Ovary (tissue), 9 donors: ENCODE measurements around the gene MOB3B. TPM values are rescaled to one million over a fixed set of nuclear protein-coding genes. Genes with fewer than 3 reads are reported as not detected.

Experiments used
- DNase-seq, 5 donors: peaks; one replicate each; pipeline ENCODE4 v3.0.0-alpha.2; 2019 to 2020
- H3K27ac ChIP-seq, 2 donors: fragments of 200-600 bp; one replicate each; pipeline versions ENCODE4 v1.5.1 to v1.8.0; 2019 to 2022
- H3K27me3 ChIP-seq: fragments of 200-600 bp; one replicate; pipeline ENCODE4 v1.8.0; 2022
- H3K36me3 ChIP-seq: fragments of 200-600 bp; sonication (generic); one replicate; pipeline ENCODE4 v1.5.1; 2019
- H3K4me1 ChIP-seq: one replicate; pipeline ENCODE4 v1.8.1; 2013; ENCODE audit warnings: mild to moderate bottlenecking, moderate library complexity; ENCODE audit not compliant: insufficient read depth
- H3K4me3 ChIP-seq: fragments of 200-600 bp; sonication (generic); one replicate; pipeline ENCODE4 v1.5.1; 2017
- H3K9me3 ChIP-seq, 2 donors: fragments of 200-600 bp in 1 of 2; sonication (generic) in 1 of 2; one replicate each; pipeline versions ENCODE4 v1.5.1 to v1.8.1; 2013 to 2019; ENCODE audit warnings: mild to moderate bottlenecking in 1 of 2, moderate library complexity in 1 of 2
- EP300 ChIP-seq: sonication (generic); formaldehyde crosslinking; IDR thresholded peaks from one replicate; pipeline ENCODE4 v1.6.1; 2017; ENCODE audit warnings: antibody characterized with exemption
- POLR2A ChIP-seq: fragments of 450-650 bp; IDR thresholded peaks from one replicate; pipeline ENCODE4 v1.6.1; 2017; ENCODE audit warnings: antibody characterized with exemption, mild to moderate bottlenecking, moderate library complexity
- WGBS, 3 donors: extraction: QIAGEN DNeasy Blood & Tissue Kit in 1 of 3; methylation state at CpG; one replicate each; pipeline versions ENCODE4 v1.1.5 to v1.1.7; 2013 to 2017; 5-methylcytosine and 5-hydroxymethylcytosine counted together
- intact Hi-C, 4 donors: fragments of 100-400 bp; cut with DNase I; formaldehyde crosslinking; loops; one replicate each; pipeline versions ENCODE4 v1.11.0 to v1.15.1; 2022 to 2023
- polyA plus RNA-seq, 2 donors: library from polyadenylated mRNA; stranded (reverse); fragments of 200-250 nt in 1 of 2; fragments of 350-450 nt in 1 of 2; fragmentation: Illumina TruSeq in 1 of 2; extraction: RNeasy Lipid Tissue Mini Kit (QIAGEN cat#74804) in 1 of 2; gene quantifications; one replicate each; pipeline ENCODE4 v1.2.3, GENCODE V29; 2013 to 2014
- total RNA-seq, 7 donors: library from RNA; depleted of rRNA in 2 of 7; stranded (reverse); fragments of >200 nt in 2 of 7; fragmentation: NEBNext Ultra II Directional in 3 of 7; extraction: Animal tissue kit (Norgen Biotek cat#: 25700) in 3 of 7; gene quantifications; one replicate each; pipeline versions ENCODE4 v1.1.0 to v1.2.4, GENCODE V29; 2016 to 2023
- TF ChIP-seq, protein P1 (sequence below), 3 donors: fragments of 450-650 bp in 2 of 3; fragments of 200-600 bp in 1 of 3; IDR thresholded peaks; one replicate each; pipeline versions ENCODE4 v1.5.1 to v1.8.0; 2016 to 2022; ENCODE audit warnings: antibody characterized with exemption in 3 of 3, mild to moderate bottlenecking in 1 of 3
- donor health status: DM: no; HTN: no; CAD: no; lungs with moderate emphysema.
- donor health status: DM: no; HTN: no; CAD: no.
- donor health status: Bipolar disorder and iron deficiency.
- donor health status: DM: yes; HTN: yes; CAD: no.
- donor health status: DM: no; HTN: no; CAD: no.
- donor health status: DM: yes; HTN: yes; CAD: no.

MOB3B gene
- total and polyA plus RNA-seq, 9 donors = 16.3 to 68.2 (median 28.1) TPM

DNA sequence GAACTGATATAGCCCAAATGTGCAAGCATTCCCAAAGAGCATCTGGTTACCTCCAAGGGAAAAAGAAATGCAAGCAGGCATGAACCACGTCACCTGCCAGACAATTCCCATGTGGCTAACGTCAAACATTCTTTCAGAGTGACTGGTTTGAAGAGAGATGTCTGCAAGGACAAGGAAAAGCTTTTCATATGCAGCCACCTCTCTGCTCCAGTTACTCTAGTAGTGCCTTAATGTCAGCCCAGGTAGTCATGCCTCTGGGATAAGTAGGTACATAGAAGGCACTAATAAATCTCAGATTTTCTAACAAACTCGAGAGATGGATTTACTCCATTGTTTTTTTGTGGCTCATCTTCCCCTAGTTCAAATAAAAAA is 102.4 kb downstream of the MOB3B start:
- Histone ChIP-seq H3K27ac (no peak overlapping the region), H3K4me3 (no peak overlapping the region), H3K4me1 (peaks cover 30% of the 10 kb centered on the region), H3K36me3 (no peaks in the 10 kb centered on the region), H3K9me3 (no peaks in the 10 kb centered on the region), H3K27me3 (no peaks in the 10 kb centered on the region)
- TF ChIP-seq, protein P1, sequence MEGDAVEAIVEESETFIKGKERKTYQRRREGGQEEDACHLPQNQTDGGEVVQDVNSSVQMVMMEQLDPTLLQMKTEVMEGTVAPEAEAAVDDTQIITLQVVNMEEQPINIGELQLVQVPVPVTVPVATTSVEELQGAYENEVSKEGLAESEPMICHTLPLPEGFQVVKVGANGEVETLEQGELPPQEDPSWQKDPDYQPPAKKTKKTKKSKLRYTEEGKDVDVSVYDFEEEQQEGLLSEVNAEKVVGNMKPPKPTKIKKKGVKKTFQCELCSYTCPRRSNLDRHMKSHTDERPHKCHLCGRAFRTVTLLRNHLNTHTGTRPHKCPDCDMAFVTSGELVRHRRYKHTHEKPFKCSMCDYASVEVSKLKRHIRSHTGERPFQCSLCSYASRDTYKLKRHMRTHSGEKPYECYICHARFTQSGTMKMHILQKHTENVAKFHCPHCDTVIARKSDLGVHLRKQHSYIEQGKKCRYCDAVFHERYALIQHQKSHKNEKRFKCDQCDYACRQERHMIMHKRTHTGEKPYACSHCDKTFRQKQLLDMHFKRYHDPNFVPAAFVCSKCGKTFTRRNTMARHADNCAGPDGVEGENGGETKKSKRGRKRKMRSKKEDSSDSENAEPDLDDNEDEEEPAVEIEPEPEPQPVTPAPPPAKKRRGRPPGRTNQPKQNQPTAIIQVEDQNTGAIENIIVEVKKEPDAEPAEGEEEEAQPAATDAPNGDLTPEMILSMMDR (IDR thresholded peaks at IDR 0.05) = no peak
- no peak for TF ChIP-seq POLR2A
- TF ChIP-seq EP300 = no peak
- WGBS, 3 donors = 72 to 85% (median 83%) methylated on average over 3 of the region's 3 CpGs
- no peak for DNase-seq
- intact Hi-C loops = no loop called here

DNA sequence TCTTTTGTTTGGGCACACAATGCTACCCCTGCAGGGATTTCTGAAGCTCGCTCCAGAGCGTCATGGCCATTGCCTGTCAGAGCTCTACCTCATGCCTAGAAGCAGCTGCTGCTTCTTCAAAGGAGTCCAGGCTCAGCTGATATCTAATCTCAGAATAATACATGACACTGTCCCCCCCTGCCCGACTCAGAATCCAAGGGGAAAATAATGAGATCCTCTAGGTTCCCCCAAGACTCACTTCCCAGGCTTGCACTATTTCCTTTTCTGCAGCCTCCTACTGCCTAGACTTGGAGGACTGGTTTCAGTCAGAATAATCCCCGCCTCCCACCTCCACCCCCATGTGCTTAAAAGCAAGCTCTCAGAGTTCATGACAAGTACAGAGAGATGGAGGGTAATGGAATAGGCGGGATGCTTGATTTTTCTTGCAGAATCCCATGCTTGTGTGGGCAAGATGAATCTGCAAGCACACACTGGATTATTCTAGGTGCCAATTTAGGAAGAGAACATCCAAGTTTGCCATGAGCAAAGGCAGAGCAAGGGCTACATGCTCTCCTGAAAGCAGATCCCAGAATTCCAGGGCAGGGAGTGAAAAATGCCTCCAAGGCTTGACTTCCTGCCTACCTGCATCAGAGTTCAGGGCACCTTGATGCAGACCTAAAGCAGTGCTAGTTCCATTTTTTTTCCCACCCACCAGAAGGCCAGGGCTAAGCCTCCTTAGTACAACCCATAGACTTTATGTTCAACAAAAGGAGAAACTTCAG is 102.9 kb downstream of the MOB3B start:
- TF ChIP-seq EP300 = no peak
- TF ChIP-seq, protein P1 (IDR thresholded peaks at IDR 0.05) = no peak
- TF ChIP-seq POLR2A = no peak
- Histone ChIP-seq H3K4me1 (peaks cover 29% of the 10 kb centered on the region), H3K4me3 (no peak overlapping the region), H3K27ac (no peak overlapping the region), H3K9me3 (no peaks in the 10 kb centered on the region), H3K27me3 (no peaks in the 10 kb centered on the region), H3K36me3 (no peaks in the 10 kb centered on the region)
- intact Hi-C loops = no loop called here
- no peak for DNase-seq
- 54 to 73% (median 68%) methylated on average over 5 of the region's 5 CpGs for WGBS, 3 donors

DNA sequence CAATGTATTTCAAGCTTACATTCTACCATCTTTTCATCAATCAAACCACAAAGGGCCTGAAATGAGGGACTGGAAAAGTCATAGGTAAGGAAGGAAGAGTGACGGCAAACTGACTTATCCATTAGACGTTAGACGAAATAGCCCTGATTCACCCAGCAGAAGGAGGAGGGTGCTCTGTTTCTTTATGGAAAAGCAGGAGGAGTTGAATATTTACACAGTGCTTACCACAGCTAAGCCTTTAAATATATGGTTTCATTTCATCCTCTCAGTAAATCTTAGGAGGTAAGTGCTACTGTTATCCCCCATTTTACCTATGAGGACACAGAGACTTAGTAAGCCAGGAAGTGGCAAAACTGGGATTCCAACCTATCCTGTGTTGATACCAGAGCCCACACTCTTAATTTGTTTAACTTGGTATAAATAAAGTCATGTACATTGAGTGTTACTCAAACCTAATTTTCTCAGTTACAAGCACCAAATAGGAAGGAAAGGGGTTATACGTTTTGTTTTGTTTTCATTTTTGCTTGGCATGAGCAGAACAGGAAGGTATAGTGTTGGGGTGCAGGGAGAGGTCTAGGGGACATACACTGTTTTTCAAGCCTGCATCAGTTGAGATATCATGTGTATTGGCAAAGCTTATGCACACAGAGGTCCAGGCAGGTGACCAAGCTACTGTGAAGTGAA is 103.6 kb downstream of the MOB3B start:
- Histone ChIP-seq H3K4me1 (peaks cover 26% of the 10 kb centered on the region), H3K4me3 (no peak overlapping the region), H3K27ac (no peak overlapping the region), H3K36me3 (no peaks in the 10 kb centered on the region), H3K9me3 (no peaks in the 10 kb centered on the region), H3K27me3 (no peaks in the 10 kb centered on the region)
- WGBS, 3 donors = 62 to 83% (median 74%) methylated on average over 4 of the region's 4 CpGs
- TF ChIP-seq, protein P1 (IDR thresholded peaks at IDR 0.05) = no peak
- TF ChIP-seq EP300 (no peak), POLR2A (no peak)
- no peak for DNase-seq
- intact Hi-C loops = no loop called here

DNA sequence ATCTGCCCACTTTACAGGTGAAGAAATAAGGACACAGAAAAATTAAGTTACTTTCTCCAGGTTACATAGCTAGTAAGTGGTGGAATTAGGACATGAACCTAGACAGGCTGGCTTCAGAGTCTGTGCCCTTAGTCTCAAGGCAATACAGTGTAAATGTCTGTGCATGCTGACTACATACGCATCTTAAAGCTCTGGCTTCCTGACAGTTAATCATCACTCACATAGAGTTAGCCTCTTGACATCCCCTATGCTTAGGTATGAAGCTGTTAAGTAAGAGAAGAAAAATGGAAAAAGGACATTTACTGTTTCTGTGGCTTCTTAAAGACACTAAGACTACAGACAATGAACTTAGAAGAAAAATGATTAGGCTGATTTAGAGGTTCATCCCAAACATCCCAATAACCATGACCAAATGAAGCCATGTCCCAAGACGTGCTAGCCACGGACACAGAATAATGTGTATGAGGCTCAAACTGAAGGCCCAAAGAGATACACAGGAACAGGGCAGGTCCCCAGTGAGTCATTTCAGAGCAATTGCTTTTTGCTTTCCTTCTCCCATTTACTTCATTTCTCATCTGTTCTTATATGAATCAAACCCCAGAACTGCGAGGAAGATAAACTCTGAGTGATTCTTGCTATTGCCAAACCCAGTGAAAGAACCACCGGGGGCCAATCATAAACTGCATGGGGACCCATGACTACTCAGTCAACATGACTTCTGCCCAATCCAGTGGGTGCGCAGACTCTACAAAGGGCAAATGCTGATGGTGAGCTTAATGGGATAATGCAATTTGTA is 105.5 kb downstream of the MOB3B start:
- no peak for DNase-seq
- Histone ChIP-seq H3K27me3 (no peaks in the 10 kb centered on the region), H3K4me1 (peaks cover 17% of the 10 kb centered on the region), H3K4me3 (no peak overlapping the region), H3K27ac (no peak overlapping the region), H3K9me3 (no peaks in the 10 kb centered on the region), H3K36me3 (no peaks in the 10 kb centered on the region)
- 91 to 97% (median 93%) methylated on average over 6 of the region's 6 CpGs for WGBS, 3 donors
- intact Hi-C loops = no loop called here
- TF ChIP-seq EP300 = no peak
- no peak for TF ChIP-seq POLR2A
- TF ChIP-seq, protein P1 (IDR thresholded peaks at IDR 0.05) = no peak
